ENCODE data around the gene VENTX.

- no peak for TF ChIP-seq POLR2AphosphoS5 (IDR thresholded peaks at IDR 0.05; ENCODE audit: low read depth, low read length)
- TF ChIP-seq SIN3A (IDR thresholded peaks at IDR 0.05; ENCODE audit: borderline replicate concordance, insufficient read depth, low read depth, low read length) = no peak
- TF ChIP-seq CTCF (IDR thresholded peaks at IDR 0.05) = no peak
Observed at GRCh38 chr10:133276100-133276434, 38.4 kb downstream of the VENTX start.

All from Panc1 (cell line).